HG03460 (cell line): ENCODE results near the gene CDKAL1.
"Not testable (repeated sequence)": the region's sequence is repeated elsewhere in the genome, so short reads cannot be mapped to it uniquely, and the experiment has no call there.

Experiments
- ATAC-seq: cut with Tn5 transposase; IDR thresholded peaks from one replicate; pipeline ENCODE4 v1.9.1; 2021; ENCODE audit not compliant: unreplicated experiment

CDKAL1 gene

GRCh38 chr6:20827798-20828197 is 293.5 kb downstream of the CDKAL1 start:
- no peak for ATAC-seq

DNA sequence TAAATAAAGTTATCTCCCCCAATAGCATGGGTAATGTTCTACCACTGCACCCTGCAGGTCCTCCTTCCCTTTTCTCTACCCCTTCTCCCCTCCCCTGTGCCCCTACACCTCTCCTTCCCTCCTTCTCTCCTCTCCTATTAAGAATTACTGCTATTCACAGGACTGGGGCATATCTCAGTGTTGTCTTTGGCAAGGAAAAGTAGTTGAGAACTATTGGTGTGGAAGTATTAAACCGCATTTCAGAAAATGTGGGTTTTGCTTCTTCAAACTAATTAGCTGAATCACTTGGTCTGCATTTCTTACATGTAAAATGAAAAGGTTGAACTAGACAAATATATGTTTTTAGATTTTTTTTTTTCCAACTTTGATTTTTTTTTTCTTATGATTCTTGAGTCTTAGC is 296.3 kb downstream of the CDKAL1 start:
- no peak for ATAC-seq

GRCh38 chr6:20831251-20831650 is 297.0 kb downstream of the CDKAL1 start:
- ATAC-seq = not testable (repeated sequence)

- ATAC-seq = no peak
These were observed 299.7 kb downstream of the CDKAL1 start for GRCh38 chr6:20833881-20834515.

- ATAC-seq = no peak
These were observed 301.2 kb downstream of the CDKAL1 start for GRCh38 chr6:20835315-20836010.

DNA sequence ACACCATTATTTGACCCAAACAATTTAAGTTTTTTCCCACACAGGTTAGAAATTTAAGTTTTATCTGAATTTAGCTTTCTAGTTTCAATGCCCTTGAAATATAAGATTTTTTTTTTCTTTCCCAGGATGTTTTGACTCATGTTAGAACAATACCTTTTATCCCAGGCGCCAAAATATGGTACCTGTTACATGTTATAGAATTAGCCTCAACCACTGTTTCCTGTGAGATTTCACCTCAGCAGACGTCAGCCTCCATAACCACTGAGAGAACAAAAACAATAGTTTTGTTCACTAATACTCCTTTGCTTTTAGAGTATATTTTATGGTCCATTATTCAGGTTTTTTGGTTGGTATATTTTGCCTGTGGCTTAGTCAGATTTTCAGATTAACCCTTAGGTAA is 302.9 kb downstream of the CDKAL1 start:
- no peak for ATAC-seq

GRCh38 chr6:20838113-20838512 is 303.9 kb downstream of the CDKAL1 start:
- no peak for ATAC-seq

DNA sequence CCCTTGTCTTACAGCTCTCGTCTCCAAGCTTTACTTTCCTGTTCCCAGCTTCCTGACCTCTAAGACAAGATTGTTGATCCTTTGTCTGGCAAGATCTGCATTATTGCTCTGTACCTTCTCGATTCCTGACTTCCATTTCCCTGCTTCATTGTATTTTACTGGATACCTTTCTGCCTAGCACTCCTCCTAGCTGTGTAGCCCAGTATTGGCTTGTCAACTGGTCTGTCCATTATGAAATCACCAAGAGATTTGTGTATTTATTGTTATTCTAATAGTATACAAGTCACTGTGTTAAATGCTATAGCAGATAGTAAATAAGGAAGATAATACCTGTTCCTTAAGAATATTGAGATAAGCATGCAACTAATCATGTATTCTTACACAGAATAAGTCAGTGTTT is 305.4 kb downstream of the CDKAL1 start:
- ATAC-seq = no peak

GRCh38 chr6:20840675-20841074 is 306.4 kb downstream of the CDKAL1 start:
- ATAC-seq = no peak

- no peak for ATAC-seq
These were observed 307.5 kb downstream of the CDKAL1 start for GRCh38 chr6:20841806-20842205.

GRCh38 chr6:20845592-20845991 is 311.3 kb downstream of the CDKAL1 start:
- no peak for ATAC-seq

- peak; percentile 55 for ATAC-seq
These were observed 312.4 kb downstream of the CDKAL1 start for GRCh38 chr6:20846602-20847028.

DNA sequence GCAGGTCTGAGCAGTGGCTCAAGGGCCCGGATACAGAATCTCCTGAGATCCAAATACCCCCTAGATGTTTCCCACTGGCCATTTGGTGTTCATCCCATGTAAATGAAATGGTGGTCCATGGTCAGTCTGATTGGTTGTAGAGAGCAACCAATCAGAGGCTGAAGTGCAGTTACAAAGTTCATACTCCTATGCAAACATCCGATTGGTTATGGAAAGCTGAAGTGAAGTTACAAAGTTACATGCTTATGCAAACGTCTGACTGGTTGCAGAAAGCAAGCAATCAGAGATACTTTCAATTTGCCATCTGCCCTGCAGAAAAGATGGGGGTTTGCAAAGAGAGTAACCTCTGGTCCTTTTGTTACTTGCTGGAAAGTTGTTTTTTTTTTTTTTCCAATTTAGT is 313.6 kb downstream of the CDKAL1 start:
- ATAC-seq = no peak

- no peak for ATAC-seq
These were observed 316.6 kb downstream of the CDKAL1 start for GRCh38 chr6:20850686-20851416.

GRCh38 chr6:20851795-20852194 is 317.5 kb downstream of the CDKAL1 start:
- no peak for ATAC-seq

DNA sequence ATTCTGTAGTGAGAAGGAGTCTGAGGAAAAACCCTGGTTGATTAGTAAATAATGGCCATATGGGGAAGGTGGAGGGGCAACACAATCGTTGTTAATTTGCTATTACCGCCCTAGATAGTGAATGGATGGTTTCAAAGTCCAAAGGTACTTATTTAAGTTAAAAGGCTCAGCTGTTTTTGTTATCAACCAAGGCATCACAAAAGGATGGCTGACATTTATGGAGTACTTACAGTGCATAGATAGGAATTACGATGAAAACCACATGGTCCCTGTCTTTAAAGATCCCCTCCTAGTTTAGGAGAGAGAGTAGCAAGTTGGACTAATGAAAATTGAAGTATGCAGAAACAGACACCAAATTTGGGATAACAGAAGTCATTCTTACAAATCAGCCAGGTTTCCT is 319.6 kb downstream of the CDKAL1 start:
- ATAC-seq = no peak

DNA sequence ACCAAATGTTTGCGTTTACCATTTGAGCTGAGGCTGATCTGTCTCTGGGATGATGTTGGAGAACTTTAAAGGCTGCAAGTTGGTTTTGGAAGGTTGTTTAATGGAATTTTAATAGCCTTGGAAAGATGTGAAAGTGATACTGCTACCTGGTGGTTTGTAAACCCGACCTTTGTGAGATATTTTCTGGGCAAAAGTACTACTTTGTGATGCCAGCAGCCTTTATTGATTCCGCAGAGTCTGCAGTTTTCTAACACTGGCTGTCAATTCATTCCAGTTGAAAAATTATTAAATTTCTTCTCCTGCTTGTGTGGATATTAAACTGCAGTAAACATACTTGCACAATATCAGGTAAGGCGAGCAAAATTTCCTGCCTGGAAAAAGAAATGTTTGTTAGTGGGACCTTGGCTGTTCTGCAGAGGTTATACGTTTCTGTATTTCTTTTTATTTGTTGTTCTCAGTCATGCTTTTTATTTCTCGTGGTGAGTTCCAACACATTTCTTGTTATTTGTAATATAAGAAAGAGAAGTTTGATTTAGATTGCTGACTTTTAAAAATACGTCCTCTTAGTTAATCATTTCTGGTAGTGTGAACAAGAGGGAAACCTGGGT is 322.5 kb downstream of the CDKAL1 start:
- ATAC-seq = no peak

- no peak for ATAC-seq
These were observed 327.2 kb downstream of the CDKAL1 start for GRCh38 chr6:20861481-20861880.

GRCh38 chr6:20866036-20866435 is 331.8 kb downstream of the CDKAL1 start:
- no peak for ATAC-seq

GRCh38 chr6:20866935-20867703 is 332.9 kb downstream of the CDKAL1 start:
- ATAC-seq = no peak
